Activated naive CD4-positive, alpha-beta T cell (primary cell): ENCODE measurements around the gene COL7A1.
"Not testable (repeated sequence)": the region's sequence is repeated elsewhere in the genome, so short reads cannot be mapped to it uniquely, and the experiment has no call there.

ENCODE experiments used
- DNase-seq, 4 experiments: peaks; one replicate each; lab custom pipeline; 2025; lab: John Stamatoyannopoulos, UW

Gene COL7A1

GRCh38 chr3:48563382-48563918 is 31.7 kb downstream of the COL7A1 start, which contains the start of gene UCN2:
Gene UCN2 (minus strand): TSS chr3:48563781. CDS start chr3:48563124, 657 bp downstream.
- no peak for DNase-seq

GRCh38 chr3:48562367-48563095 is 32.6 kb downstream of the COL7A1 start:
- no peak for DNase-seq

GRCh38 chr3:48561045-48561736 is 33.9 kb downstream of the COL7A1 start:
- no peak for DNase-seq

- no peak for DNase-seq
These were observed 34.5 kb downstream of the COL7A1 start for GRCh38 chr3:48560648-48561018.

DNA sequence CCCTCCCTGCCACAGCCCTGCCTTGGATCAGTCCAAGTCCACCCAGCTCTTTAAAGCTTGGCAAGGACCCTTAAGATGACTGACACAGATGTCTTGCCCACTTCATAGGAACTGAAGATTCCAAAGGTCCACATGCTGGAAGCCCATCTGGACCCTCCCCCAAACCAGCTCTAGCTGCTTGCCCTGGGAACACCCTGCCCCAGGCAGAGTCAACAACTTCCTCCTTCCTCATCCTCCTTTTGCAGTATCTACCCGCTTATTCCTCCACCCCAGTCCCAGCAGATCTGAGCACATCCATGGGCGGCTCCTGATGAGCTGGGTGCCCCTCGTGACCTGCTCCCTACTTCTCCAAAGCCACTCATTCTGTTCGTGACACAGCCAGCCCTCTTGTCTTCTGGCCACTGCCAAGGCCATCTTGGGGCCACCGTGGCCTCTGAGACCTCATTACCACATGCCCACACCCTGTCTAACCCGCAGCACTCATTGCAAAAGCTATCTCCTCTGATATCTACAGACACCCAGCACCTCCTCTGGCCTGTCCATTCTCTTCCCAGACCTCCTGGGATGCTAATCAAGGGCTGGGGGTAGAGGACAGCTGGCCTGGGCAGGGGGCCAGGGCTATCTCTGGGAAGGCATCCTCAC is 36.5 kb downstream of the COL7A1 start:
- DNase-seq: no peak

DNA sequence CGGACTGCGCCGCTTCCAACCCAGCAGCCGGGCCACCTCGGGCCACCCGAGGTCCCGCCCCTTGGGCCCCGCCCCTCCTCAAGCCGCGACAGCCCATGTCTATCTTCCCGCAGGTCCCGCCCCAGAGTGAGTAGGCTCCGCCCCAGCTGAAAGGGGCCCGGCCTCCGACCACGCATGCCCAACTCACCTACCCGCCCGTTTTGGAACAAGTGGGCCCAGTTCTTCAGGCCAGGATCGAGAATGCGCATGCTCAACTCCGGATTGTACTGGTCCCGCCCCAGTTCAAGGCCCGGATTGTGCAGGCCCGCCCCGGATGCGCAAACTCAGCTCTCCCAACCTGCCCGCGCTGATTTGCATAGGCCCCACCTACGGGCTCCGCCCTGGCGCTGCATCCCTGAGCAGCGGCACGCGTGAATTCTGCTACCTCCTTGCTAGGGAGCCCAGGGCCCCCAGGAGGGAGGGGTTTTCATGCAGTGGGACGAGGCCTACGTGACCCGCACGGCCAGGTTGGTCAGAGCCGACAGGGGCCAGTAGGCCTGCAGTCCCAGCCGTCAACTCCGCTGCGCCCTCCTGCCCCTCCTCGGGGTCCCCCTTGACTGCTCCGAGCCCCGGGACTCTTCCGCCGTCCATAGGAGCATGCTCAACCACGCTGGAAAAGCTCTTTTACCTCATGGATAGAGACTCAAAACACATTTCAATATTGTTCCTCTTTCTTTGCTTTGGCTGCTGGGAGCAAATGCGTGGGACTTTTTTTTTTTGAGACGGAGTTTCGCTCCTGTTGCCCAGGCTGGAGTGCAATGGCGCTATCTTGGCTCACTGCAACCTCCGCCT is 38.1 kb downstream of the COL7A1 start, which contains the start of gene PFKFB4:
TSS of gene PFKFB4 (minus strand) at position 8 of the 831 bp plus-strand sequence. CDS start 26 bp downstream, outside the sequence.
- peak; percentile 97 to 98 (median 98) for DNase-seq

DNA sequence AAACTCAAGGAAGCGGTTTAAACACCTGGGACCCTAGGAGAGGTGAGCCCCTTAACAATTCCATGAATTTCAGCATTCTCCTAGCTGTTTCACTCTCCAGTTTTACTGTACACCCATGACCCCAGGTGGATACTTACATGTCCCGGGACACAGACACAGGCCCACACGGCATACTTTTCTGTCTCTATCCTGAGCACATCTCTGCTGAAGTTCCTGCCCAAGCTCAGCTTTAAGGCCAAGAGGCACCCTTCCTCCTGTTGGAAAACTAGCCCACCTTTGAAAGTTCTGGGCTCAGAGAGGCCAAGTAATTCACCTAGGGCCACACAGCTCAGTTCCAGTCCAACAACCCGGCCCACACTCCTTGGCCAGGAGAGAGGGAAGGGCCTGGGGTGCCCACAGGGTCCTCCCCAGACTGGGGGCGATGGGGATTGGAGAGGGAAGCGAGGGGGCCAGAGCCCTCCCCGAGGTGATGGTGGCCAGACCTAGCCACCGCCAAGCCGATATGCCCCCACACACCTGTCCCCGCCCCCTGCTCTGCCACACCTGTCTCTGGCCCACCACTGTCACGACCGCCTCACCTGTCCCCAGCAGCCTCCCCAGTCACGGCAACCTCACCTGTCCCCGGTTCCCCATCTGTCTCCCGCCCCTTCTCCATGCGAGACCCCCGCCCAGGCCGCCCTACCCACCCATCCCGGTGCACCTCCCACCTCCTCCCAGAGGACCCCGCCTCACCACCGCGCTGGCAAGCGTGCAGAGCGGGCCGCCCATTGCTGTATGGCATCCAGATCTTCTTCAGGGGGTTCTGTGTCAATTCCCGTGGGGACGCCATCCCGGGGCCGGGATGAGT is 39.0 kb downstream of the COL7A1 start:
- DNase-seq: no peak

DNA sequence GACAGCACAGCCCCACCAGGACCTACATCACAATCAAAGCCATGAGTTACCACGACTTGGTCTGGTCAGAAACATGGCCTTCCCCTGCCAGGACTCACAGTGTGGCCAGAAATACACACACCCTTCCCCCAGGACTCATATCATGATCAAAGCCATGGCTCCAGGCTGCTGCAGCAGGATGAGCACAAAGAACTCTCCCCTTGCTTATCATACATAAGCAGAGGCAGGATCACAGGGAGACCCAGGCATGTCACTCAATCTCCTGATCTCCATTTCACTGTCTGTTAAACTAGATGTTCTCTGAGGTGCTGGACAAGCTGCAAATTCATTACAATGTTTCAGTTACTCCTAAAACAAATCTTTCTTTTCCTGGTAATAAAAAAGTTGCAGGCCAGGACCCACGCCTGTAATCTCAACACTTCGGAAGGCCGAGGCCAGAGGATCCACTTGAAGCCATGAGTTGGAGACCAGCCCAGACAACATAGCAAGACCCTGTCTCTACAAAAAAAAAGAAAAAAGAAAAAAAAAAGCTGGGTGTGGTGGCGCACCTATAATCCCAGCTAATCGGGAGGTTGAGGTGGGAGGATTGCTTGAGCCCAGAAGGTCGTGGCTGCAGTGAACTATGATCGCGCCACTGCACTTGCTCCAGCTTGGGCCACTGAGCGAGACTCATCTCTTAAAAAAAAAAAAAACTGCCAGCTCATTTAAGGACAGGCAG is 39.7 kb downstream of the COL7A1 start:
- no peak for DNase-seq

DNA sequence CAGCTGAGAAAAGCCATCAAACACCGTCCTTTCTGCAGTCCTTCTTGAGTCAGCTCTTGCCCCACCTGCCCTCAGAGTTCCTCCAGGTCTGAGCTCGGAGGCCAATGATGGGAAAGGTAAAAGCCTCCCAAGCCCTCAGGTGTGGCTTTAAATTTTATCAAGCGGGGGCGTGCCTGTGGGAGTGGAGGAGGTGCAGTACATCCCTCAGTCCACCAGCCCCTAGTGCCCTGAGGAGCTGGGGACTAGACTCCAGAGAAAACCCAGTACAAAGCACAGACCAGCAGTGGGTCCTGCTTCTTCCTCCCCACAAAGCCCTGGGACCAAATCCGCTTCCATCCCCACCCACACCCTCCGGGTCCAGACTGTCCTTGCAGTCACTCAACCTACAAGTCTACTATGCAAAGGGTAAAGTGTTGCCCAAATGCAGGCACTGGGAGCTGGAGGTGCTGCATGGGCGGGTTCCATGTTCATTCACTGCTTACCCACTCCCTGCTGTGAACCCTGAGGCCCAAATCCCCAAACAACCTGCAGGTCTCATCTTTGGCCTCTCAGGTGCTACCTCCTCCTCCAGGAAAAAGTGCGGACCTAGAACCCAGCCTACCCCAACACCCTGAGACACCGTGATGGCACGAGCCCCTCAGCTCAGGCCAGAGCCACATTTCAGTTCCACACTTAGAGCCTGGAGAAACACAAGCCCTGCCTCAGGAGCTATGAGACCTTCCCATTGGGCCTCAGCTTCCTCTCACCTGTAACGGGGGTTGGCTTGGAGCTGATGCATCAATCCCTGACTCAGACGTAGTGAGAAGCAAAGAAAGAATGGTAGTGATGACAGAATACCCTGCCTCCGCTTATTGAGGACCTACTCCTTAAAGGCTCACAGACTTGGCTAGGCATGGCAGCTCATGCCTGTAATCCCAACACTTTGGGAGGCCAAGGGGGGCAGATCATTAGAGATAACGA is 41.0 kb downstream of the COL7A1 start:
- DNase-seq: no peak

- no peak for DNase-seq
These were observed 41.8 kb downstream of the COL7A1 start for GRCh38 chr3:48553361-48553760.

DNA sequence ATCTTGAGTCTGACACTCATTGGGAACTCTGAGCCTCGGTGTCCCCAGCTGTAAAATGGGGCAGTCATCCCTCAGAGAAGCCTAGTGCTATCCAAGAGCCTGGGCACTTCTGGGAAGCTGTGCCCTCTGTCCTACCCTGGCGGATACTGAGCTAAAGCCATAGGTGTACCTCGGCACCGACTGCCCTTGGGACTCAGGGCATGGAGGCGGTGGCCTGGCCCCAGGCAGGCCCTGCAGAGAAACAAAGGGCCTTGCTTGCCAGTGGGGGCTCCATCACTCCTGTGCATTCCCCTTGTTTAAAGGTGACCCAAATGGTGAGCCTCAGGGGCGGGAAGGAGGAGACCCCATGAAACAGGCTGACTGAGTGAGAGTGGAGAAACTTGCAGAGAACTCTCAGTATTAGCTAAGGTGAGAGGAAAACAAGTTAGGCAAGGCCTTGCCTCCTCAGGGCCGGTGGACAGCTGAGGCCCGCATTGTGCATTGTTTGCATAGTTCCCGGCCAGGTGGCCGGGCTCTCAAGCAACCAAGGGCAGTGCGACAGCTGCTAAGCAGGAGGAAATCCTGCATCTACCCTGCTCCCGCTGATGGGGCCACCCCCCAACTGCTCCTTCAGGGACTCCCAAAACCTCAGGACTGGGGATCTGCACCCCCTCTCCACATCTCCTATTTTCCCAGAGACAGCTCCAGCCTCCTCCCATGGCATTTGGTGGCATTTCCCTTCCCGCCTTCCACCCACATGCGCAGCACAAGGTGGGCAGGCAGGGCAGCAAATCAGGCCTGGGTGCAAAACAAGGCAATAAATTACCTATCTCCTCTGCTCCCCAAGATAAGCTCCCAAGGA is 42.8 kb downstream of the COL7A1 start:
- DNase-seq: no peak

GRCh38 chr3:48551651-48552050 is 43.5 kb downstream of the COL7A1 start:
- DNase-seq: not testable (repeated sequence)

DNA sequence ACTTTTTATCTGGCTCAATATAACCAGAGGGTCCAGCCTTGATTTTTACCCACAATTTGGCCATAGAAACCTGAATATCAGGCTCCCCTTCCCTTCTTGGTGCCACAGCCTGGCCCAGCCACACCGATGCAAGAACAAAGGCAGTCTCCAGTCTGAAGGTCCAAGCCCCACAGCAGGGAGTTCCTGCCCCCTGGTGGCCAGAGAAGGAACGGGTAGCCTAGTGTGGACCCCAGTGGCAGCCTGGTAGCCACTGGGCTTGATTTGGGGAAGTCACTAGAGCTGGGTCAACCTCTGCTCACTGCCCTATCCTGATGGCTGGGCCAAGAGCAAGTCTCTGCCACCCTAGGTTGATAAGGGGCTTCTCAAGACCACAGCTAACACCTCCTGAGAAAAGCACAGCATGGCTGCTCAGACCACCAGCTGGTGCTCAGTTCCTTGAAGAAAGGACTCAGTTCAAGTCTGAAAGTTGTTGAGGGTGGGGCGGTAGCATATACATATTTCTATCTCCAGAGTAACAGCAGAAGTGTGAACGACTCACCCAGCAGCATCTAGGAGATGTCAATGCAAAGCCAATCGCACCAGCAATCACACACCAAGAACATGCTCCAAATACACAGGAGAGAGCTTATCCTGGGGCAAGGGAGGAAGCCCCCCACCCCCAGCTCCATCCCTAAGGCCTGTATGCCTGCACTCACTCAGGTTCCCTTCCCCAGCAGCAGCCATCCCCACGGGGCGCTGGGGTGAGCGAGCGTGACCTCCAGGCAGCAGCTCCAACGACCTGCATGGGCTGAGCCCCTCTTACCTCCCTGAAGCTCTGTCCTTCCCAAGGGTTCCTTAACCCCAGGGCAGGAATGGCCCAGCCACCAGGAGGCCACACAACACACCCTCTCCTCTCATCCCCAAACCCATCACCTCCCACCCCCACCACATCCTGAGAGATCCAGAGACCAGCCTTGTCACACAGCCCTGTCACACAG is 46.1 kb downstream of the COL7A1 start:
- DNase-seq: peak; percentile 54 to 83 (median 73)

- no peak for DNase-seq
These were observed 47.0 kb downstream of the COL7A1 start for GRCh38 chr3:48548126-48548525.

- no peak for DNase-seq
These were observed 48.8 kb downstream of the COL7A1 start for GRCh38 chr3:48546203-48546829.

DNA sequence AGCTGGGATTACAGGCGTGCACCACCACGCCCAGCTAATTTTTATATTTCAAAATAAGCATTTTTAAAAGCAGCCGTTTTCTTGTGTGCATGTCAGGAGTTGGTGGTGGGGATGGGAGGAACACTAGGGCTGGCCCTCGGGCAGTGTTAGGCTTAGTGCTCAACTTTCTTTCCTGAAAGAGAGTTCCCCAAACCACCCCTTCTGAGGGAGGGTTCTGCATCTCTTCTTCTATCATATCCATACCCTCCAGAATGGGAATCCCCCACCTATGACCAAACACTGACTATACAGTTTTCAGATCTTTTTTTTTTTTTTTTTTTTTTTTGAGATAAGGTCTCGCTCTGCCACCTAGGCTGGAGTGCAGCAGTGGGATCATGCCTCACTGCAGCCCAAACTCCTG is 51.0 kb downstream of the COL7A1 start:
- DNase-seq: no peak
